T-cell (primary cell): Measurements from ENCODE around the gene RNASE8. TPM values are rescaled to one million over a fixed set of nuclear protein-coding genes. Genes with fewer than 3 reads are reported as not detected.
A peak's percentile ranks its signal among the peaks of the same experiment; 100 is the strongest.

Source experiments
- ATAC-seq, 4 experiments: fragments of 200-7000 bp in 3 of 4; fragments of 150-1000 bp in 1 of 4; cut with Tn5 transposase; replicated peaks in 1 of 4; 1 replicate in 3 of 4; 2 replicates in 1 of 4; pipeline ENCODE4 v1.10.0; 2021; ENCODE audit warnings: moderate library complexity in 3 of 4, mild to moderate bottlenecking in 2 of 4, moderate number of reproducible peaks in 1 of 4
- CTCF ChIA-PET, 2 donors: fragments of 300-600 bp; sonication (Branson Sonifier 250); formaldehyde crosslinking; loops; one replicate each; lab custom pipeline; 2022; ENCODE audit warnings: antibody characterized with exemption in 2 of 2; lab: Charles Lee
- POLR2A ChIA-PET, 2 donors: fragments of 300-600 bp; sonication (Branson Sonifier 250); formaldehyde crosslinking; loops; one replicate each; lab custom pipeline; 2022; ENCODE audit warnings: antibody characterized with exemption in 2 of 2; lab: Charles Lee
- DNase-seq, 35 experiments: peaks; one replicate each; pipeline versions ENCODE4 v3.0.0 to v3.0.0-alpha.2; 2013 to 2023
- H3K27ac ChIP-seq: one replicate; pipeline ENCODE4 v1.5.1; 2013; ENCODE audit warnings: low read length
- H3K27me3 ChIP-seq, 2 experiments: replicated peaks in 1 of 2; 1 replicate in 1 of 2; 2 replicates in 1 of 2; pipeline versions ENCODE4 v1.6.1 to v1.7.0; 2013; ENCODE audit warnings: low read length in 1 of 2, mixed read lengths in 1 of 2; ENCODE audit not compliant: control insufficient read depth in 2 of 2, insufficient read depth in 2 of 2; ENCODE audit errors: extremely low read depth in 1 of 2
- H3K36me3 ChIP-seq, 2 donors: 1 replicate in 1 of 2; 2 replicates in 1 of 2; pipeline versions ENCODE4 v1.6.1 to v1.7.0; 2013; ENCODE audit warnings: low read length in 1 of 2; ENCODE audit not compliant: control insufficient read depth in 2 of 2, insufficient read depth in 1 of 2; ENCODE audit errors: extremely low read depth in 1 of 2
- H3K4me1 ChIP-seq, 2 experiments: 1 replicate in 1 of 2; 2 replicates in 1 of 2; pipeline versions ENCODE4 v1.6.1 to v1.7.0; 2013; ENCODE audit warnings: low read length in 2 of 2, mixed read lengths in 1 of 2; ENCODE audit not compliant: insufficient read depth in 2 of 2, control insufficient read depth in 1 of 2; ENCODE audit errors: extremely low read depth in 1 of 2
- H3K4me3 ChIP-seq, 2 donors: 1 replicate in 1 of 2; 2 replicates in 1 of 2; pipeline versions ENCODE4 v1.5.1 to v1.7.0; 2013; ENCODE audit warnings: mild to moderate bottlenecking in 2 of 2, low read length in 1 of 2, moderate library complexity in 1 of 2; ENCODE audit not compliant: control insufficient read depth in 1 of 2; ENCODE audit errors: extremely low read depth in 1 of 2
- H3K9me3 ChIP-seq: 2 replicates; pipeline ENCODE4 v1.7.0; 2013
- H3K27ac Mint-ChIP-seq, 2 donors: one replicate each; pipeline ENCODE4 v1.8.0; 2020 to 2021; ENCODE audit warnings: mild to moderate bottlenecking in 2 of 2, mixed read lengths in 2 of 2
- H3K27me3 Mint-ChIP-seq, 2 donors: one replicate each; pipeline ENCODE4 v1.8.0; 2021 to 2022; ENCODE audit warnings: mixed read lengths in 2 of 2
- H3K36me3 Mint-ChIP-seq: one replicate; pipeline ENCODE4 v1.8.0; 2021; ENCODE audit warnings: mixed read lengths
- H3K4me1 Mint-ChIP-seq, 3 donors: one replicate each; pipeline ENCODE4 v1.8.0; 2020 to 2022; ENCODE audit warnings: mixed read lengths in 3 of 3, mild to moderate bottlenecking in 1 of 3
- H3K4me3 Mint-ChIP-seq, 3 donors: one replicate each; pipeline ENCODE4 v1.8.0; 2020 to 2022; ENCODE audit warnings: mild to moderate bottlenecking in 3 of 3, mixed read lengths in 3 of 3, moderate library complexity in 3 of 3
- H3K9me3 Mint-ChIP-seq, 3 donors: one replicate each; pipeline ENCODE4 v1.8.0; 2020 to 2022; ENCODE audit warnings: mixed read lengths in 3 of 3
- WGBS: methylation state at CpG from one replicate; pipeline ENCODE4 v1.1.5; 2013; ENCODE audit warnings: missing lambda C conversion rate; ENCODE audit not compliant: insufficient coverage; 5-methylcytosine and 5-hydroxymethylcytosine counted together
- total RNA-seq, 35 experiments: library from RNA in 6 of 35; stranded (reverse) in 6 of 35; fragments of 120-200 nt in 1 of 35; gene quantifications; one replicate each; pipeline versions ENCODE4 v1.2.1 to v1.2.4 and lab custom pipeline; 2013 to 2026

Gene RNASE8
- total RNA-seq, 5 donors from 2014 or later (not counting 1 experiment from before 2014, with no cell fraction given) = not detected

- Mint-ChIP-seq H3K36me3 (no peaks in the 10 kb centered on the region), H3K27me3 (peaks cover 0 to 1% of the 10 kb centered on the region in 2 donors), H3K9me3 (no peaks in the 10 kb centered on the region), H3K4me1 (peaks cover 27 to 36% (median 33%) of the 10 kb centered on the region in 3 donors), H3K4me3 (peak within 1 kb of the TSS in 2 of 3 donors; percentile 10 to 88), H3K27ac (no peak within 1 kb of the TSS)
- Histone ChIP-seq H3K27me3 (peaks cover 0 to 9% of the 10 kb centered on the region in 2 experiments), H3K4me3 (no peak within 1 kb of the TSS), H3K4me1 (peaks cover 7 to 30% of the 10 kb centered on the region in 2 experiments), H3K9me3 (no peaks in the 10 kb centered on the region), H3K36me3 (no peaks in the 10 kb centered on the region), H3K27ac (no peak within 1 kb of the TSS)
- POLR2A ChIA-PET = no interaction called here
- no CpG with 5 or more reads among the region's 5 CpGs for WGBS
- ATAC-seq = no peak
- CTCF ChIA-PET = interaction anchor here (0.5 to 1.9 kb wide), 6 partner anchors 8 to 128 kb away, joined by 3 to 7 read pairs (median 4); no protein-coding TSS in a partner anchor
- DNase-seq = no peak
Measured at GRCh38 chr14:21100931-21101330, 43.3 kb downstream of the RNASE8 start, which contains the start of gene TMEM253. TMEM253 (plus strand) TSS chr14:21101066; CDS start chr14:21101344, 278 bp downstream.

DNA sequence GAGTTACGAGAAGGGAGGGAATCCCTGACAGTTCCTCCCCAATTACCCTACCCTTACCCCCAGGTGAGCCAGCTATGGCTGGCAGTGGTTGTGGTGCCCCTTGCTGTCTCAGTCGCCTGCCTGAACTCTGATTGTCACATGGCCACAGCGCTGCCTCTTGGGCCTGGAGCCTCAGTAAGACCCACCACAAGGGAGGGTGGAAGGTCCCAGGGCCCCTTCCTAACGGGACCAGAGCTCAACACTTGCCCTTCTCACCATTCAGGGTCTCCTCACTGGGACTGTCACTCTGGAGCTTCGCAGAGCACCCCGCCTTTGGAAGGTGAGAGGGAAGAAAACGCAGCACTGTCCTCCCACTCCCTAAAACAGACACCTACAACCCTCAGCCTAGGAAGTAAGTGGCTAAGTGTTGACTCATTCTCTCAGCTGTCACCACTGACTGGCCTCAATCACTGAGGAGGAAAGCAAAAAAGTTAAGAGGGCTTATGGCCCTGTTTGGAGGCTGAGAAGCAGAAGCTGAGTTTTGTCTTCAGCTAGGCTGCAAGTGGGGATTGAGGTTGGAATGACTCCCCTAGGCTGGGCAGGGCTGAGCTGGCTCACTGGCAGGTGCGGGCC is 44.3 kb downstream of the RNASE8 start:
- peaks cover 9 to 30% of the 10 kb centered on the region in 2 experiments for H3K4me1 ChIP-seq
- Mint-ChIP-seq H3K36me3 (no peaks in the 10 kb centered on the region), H3K27me3 (peaks cover 0 to 1% of the 10 kb centered on the region in 2 donors), H3K4me1 (peaks cover 28 to 38% (median 37%) of the 10 kb centered on the region in 3 donors), H3K4me3 (no peak overlapping the region), H3K9me3 (no peaks in the 10 kb centered on the region), H3K27ac (no peak overlapping the region)
- no peak for ATAC-seq
- ChIA-PET CTCF (interaction anchor here (0.5 to 1.9 kb wide), 4 partner anchors 9 to 132 kb away, joined by 3 to 7 read pairs (median 5); no protein-coding TSS in a partner anchor), POLR2A (no interaction called here)
- no peak overlapping the region for H3K27ac ChIP-seq
- H3K9me3 ChIP-seq = no peaks in the 10 kb centered on the region
- H3K4me3 ChIP-seq = no peak overlapping the region
- DNase-seq = no peak
- WGBS = 100% methylated on average over 2 of the region's 8 CpGs
- H3K36me3 ChIP-seq = no peaks in the 10 kb centered on the region
- H3K27me3 ChIP-seq = peaks cover 0 to 9% of the 10 kb centered on the region in 2 experiments

- ATAC-seq = no peak
- peak overlapping the region; percentile 98 for H3K27ac ChIP-seq
- H3K9me3 ChIP-seq = no peaks in the 10 kb centered on the region
- ChIA-PET POLR2A (interaction anchor here (1.0 to 1.3 kb wide), 3 partner anchors 8 to 35 kb away, joined by 3 to 6 read pairs (median 4); no protein-coding TSS in a partner anchor), CTCF (interaction anchor here (0.6 to 7.0 kb wide), 13 partner anchors 9 to 132 kb away, joined by 3 to 111 read pairs (median 9); no protein-coding TSS in a partner anchor)
- WGBS = 41% methylated on average over 5 of the region's 9 CpGs
- DNase-seq = no peak
- Mint-ChIP-seq H3K4me1 (peaks cover 24 to 33% (median 32%) of the 10 kb centered on the region in 3 donors), H3K27me3 (peaks cover 0 to 1% of the 10 kb centered on the region in 2 donors), H3K36me3 (no peaks in the 10 kb centered on the region), H3K4me3 (peak overlapping the region; percentile 76 to 88 (median 82)), H3K27ac (peak overlapping the region in 1 of 2 donors; percentile 92), H3K9me3 (no peaks in the 10 kb centered on the region)
- peaks cover 0 to 9% of the 10 kb centered on the region in 2 experiments for H3K27me3 ChIP-seq
- H3K36me3 ChIP-seq = no peaks in the 10 kb centered on the region
- peak overlapping the region in 1 of 2 donors; percentile 84 for H3K4me3 ChIP-seq
- H3K4me1 ChIP-seq = peaks cover 9 to 22% of the 10 kb centered on the region in 2 experiments
Measured at GRCh38 chr14:21102521-21103410, 45.1 kb downstream of the RNASE8 start.

DNA sequence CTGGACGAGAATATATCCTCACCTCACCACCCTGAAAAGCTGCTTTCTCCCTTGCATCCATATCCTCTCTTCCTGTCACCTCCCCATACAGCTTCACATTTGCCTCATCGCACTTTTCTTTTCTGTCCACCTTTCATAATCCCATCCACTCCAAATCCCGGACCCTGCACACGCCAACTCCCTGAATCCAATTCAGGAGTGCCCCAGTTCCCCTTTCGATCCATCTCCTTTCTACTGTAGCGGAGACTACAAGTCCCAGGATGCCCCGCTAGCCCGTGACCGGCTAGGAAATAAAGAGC is 45.7 kb downstream of the RNASE8 start:
- no peak for ATAC-seq
- Mint-ChIP-seq H3K4me1 (peaks cover 24 to 33% (median 32%) of the 10 kb centered on the region in 3 donors), H3K27ac (peak overlapping the region; percentile 80 to 92), H3K4me3 (peak overlapping the region; percentile 76 to 88 (median 82)), H3K36me3 (no peaks in the 10 kb centered on the region), H3K27me3 (peaks cover 0 to 1% of the 10 kb centered on the region in 2 donors), H3K9me3 (no peaks in the 10 kb centered on the region)
- Histone ChIP-seq H3K4me3 (peak overlapping the region; percentile 82 to 84), H3K9me3 (no peaks in the 10 kb centered on the region), H3K4me1 (peaks cover 9 to 22% of the 10 kb centered on the region in 2 experiments), H3K27ac (peak overlapping the region; percentile 98), H3K27me3 (peaks cover 0 to 9% of the 10 kb centered on the region in 2 experiments), H3K36me3 (no peaks in the 10 kb centered on the region)
- POLR2A ChIA-PET = interaction anchor here (1.0 to 1.3 kb wide), 3 partner anchors 9 to 35 kb away, joined by 3 to 6 read pairs (median 4); no protein-coding TSS in a partner anchor
- 0% methylated on average over 9 of the region's 9 CpGs for WGBS
- CTCF ChIA-PET = interaction anchor here (0.8 to 7.0 kb wide), 14 partner anchors 9 to 642 kb away, joined by 3 to 111 read pairs (median 10); partner anchors contain the start of gene PIP4P1 (in 1 of the 2)
- DNase-seq = no peak

- H3K4me1 Mint-ChIP-seq = peaks cover 22 to 30% (median 29%) of the 10 kb centered on the region in 3 donors
- POLR2A ChIA-PET = interaction anchor here (0.6 to 1.4 kb wide), 8 partner anchors 8 to 89 kb away, joined by 3 to 6 read pairs (median 3); no protein-coding TSS in a partner anchor
- H3K27ac Mint-ChIP-seq = peak overlapping the region; percentile 80 to 92
- Histone ChIP-seq H3K27ac (peak overlapping the region; percentile 98), H3K36me3 (no peaks in the 10 kb centered on the region), H3K4me1 (peaks cover 8 to 18% of the 10 kb centered on the region in 2 experiments), H3K27me3 (peaks cover 0 to 9% of the 10 kb centered on the region in 2 experiments), H3K4me3 (peak overlapping the region; percentile 82 to 84), H3K9me3 (no peaks in the 10 kb centered on the region)
- no peaks in the 10 kb centered on the region for H3K36me3 Mint-ChIP-seq
- no peaks in the 10 kb centered on the region for H3K9me3 Mint-ChIP-seq
- WGBS = under 1% methylated on average over 62 of the region's 62 CpGs
- H3K4me3 Mint-ChIP-seq = peak overlapping the region; percentile 76 to 88 (median 82)
- DNase-seq = peak; percentile 86 to 96 (median 92)
- peak; percentile 86 to 90 (median 88) for ATAC-seq
- H3K27me3 Mint-ChIP-seq = peaks cover 0 to under 1% of the 10 kb centered on the region in 2 donors
- CTCF ChIA-PET = interaction anchor here (0.6 to 7.0 kb wide), 34 partner anchors 8 to 642 kb away, joined by 3 to 111 read pairs (median 5); partner anchors contain the start of genes ARHGEF40 (in 2 of the 2) and PIP4P1 (in 1 of the 2)
Measured at GRCh38 chr14:21103710-21104447, 46.3 kb downstream of the RNASE8 start.
